PFSK-1 (cell line): ENCODE measurements around the gene RGS3.

Source experiments
- FOXP2 ChIP-seq: optimal IDR thresholded peaks from 2 replicates; pipeline ENCODE3; 2011; ENCODE audit warnings: borderline replicate concordance, control low read depth, inconsistent platforms; ENCODE audit not compliant: insufficient read depth; ENCODE audit errors: extremely low read length, extremely low read depth
- POLR2AphosphoS5 ChIP-seq: IDR thresholded peaks from 2 replicates; pipeline ENCODE4 v1.6.1; 2012; ENCODE audit warnings: low read depth, mild to moderate bottlenecking, control low read depth, low read length, moderate library complexity
- SIN3A ChIP-seq: IDR thresholded peaks from 2 replicates; pipeline ENCODE4 v1.6.1; 2012; ENCODE audit warnings: mild to moderate bottlenecking, low read length, moderate library complexity, borderline replicate concordance; ENCODE audit not compliant: insufficient read depth
- TAF1 ChIP-seq: IDR thresholded peaks from 2 replicates; pipeline ENCODE4 v1.6.1; 2012; ENCODE audit warnings: low read length, control low read depth, borderline replicate concordance; ENCODE audit not compliant: insufficient read depth
- TF ChIP-seq, protein P1 (sequence below), 2 experiments: IDR thresholded peaks; 2 replicates each; pipeline versions ENCODE4 v1.6.1 to v1.8.0; 2011 to 2012; ENCODE audit warnings: low read depth in 2 of 2, low read length in 2 of 2, control low read depth in 1 of 2, inconsistent platforms in 1 of 2, mild to moderate bottlenecking in 1 of 2, moderate library complexity in 1 of 2; ENCODE audit not compliant: insufficient read depth in 1 of 2

Gene RGS3

DNA sequence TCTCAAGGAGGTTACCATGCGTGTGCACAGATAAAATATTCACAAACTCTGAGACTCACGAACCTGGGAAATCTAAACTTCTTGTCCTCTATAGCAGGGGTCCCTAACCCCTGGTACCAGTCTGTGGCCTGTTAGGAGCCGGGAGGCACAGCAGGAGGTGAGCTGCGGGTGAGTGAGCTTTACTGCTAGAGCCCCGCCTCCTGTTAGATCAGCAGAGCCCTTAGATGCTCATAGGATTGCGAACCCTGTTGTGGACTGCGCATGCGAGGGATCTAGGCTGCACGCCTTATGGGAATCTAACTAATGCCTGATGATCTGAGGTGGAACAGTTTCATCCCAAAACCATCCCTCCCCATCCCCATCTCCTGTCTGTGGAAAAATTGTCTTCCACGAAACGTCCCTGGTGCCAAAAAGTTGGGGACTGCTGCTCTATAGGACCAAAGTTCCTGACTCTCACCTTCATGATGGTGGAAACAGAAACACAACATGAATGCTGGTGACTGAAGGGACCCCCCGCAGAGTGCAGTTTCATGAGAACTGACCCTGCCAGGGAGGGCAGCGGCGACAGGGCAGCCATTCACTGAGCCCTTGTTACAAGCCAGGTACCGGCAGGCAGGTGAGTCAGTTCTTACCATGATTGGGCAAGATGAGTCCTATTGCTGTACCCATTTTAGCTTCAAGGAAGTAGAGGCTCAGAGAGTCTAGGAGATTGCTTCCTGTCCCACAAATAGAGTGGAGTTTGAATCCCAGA is 181.9 kb downstream of the RGS3 start:
- TF ChIP-seq POLR2AphosphoS5, result no peak
- TF ChIP-seq FOXP2, result no peak
- TF ChIP-seq SIN3A, result no peak
- no peak for TF ChIP-seq TAF1
- TF ChIP-seq, protein P1, sequence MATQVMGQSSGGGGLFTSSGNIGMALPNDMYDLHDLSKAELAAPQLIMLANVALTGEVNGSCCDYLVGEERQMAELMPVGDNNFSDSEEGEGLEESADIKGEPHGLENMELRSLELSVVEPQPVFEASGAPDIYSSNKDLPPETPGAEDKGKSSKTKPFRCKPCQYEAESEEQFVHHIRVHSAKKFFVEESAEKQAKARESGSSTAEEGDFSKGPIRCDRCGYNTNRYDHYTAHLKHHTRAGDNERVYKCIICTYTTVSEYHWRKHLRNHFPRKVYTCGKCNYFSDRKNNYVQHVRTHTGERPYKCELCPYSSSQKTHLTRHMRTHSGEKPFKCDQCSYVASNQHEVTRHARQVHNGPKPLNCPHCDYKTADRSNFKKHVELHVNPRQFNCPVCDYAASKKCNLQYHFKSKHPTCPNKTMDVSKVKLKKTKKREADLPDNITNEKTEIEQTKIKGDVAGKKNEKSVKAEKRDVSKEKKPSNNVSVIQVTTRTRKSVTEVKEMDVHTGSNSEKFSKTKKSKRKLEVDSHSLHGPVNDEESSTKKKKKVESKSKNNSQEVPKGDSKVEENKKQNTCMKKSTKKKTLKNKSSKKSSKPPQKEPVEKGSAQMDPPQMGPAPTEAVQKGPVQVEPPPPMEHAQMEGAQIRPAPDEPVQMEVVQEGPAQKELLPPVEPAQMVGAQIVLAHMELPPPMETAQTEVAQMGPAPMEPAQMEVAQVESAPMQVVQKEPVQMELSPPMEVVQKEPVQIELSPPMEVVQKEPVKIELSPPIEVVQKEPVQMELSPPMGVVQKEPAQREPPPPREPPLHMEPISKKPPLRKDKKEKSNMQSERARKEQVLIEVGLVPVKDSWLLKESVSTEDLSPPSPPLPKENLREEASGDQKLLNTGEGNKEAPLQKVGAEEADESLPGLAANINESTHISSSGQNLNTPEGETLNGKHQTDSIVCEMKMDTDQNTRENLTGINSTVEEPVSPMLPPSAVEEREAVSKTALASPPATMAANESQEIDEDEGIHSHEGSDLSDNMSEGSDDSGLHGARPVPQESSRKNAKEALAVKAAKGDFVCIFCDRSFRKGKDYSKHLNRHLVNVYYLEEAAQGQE (IDR thresholded peaks at IDR 0.05; ENCODE audit: insufficient read depth in 1 of 2, low read depth in 2 of 2, low read length in 2 of 2), result no peak

GRCh38 chr9:113645978-113646253 is 182.4 kb downstream of the RGS3 start:
- TF ChIP-seq POLR2AphosphoS5, result no peak
- TF ChIP-seq FOXP2, result no peak
- TF ChIP-seq SIN3A, result no peak
- no peak for TF ChIP-seq TAF1
- TF ChIP-seq, protein P1 (IDR thresholded peaks at IDR 0.05; ENCODE audit: insufficient read depth in 1 of 2, low read depth in 2 of 2, low read length in 2 of 2), result no peak

DNA sequence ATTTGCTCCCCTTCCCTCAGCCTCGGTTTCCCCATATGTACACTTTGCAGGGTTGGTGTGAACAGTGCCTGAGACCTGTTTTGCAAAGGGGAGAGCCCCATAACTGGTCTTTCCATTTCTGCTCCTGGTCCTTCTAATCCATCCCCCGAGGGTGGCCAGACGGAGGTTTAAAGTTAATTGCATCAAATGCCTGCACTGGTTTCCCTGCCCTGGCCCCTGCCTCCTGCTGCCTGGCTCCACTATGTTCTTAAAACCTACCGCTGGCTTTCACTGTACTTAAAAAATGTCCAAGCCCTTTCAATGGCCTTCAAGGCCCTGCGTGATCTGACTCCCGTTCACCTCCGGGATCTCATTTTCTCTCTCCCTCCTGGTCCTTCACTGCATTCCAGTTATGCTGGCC is 183.0 kb downstream of the RGS3 start:
- TF ChIP-seq, protein P1 (IDR thresholded peaks at IDR 0.05; ENCODE audit: insufficient read depth in 1 of 2, low read depth in 2 of 2, low read length in 2 of 2), result no peak
- TF ChIP-seq POLR2AphosphoS5 (no peak), TAF1 (no peak), FOXP2 (no peak), SIN3A (no peak)
